Endothelial cell of hepatic sinusoid (primary cell): ENCODE measurements around the gene KLHL7.

Experiments used
- in situ Hi-C: cut with HindIII; loops from 2 replicates; pipeline ENCODE4 v1.10.0; 2017; ENCODE audit warnings: low sequenced_read_pairs

The KLHL7 gene

GRCh38 chr7:23168111-23168885 lies 62.7 kb downstream of the KLHL7 start:
- in situ Hi-C loops, result loop anchor here (10.0 kb wide), 1 partner anchor 77 kb away; the partner anchor contains the start of gene GPNMB

- in situ Hi-C loops, result no loop called here
These were observed 70.4 kb downstream of the KLHL7 start for GRCh38 chr7:23175938-23176337.

- in situ Hi-C loops, result no loop called here
These were observed 76.3 kb downstream of the KLHL7 start, which contains the start of gene NUP42 for GRCh38 chr7:23181684-23182553. NUP42 (plus strand) TSS chr7:23182048; CDS start chr7:23182086, 38 bp downstream.

GRCh38 chr7:23183279-23184012 lies 77.9 kb downstream of the KLHL7 start:
- in situ Hi-C loops, result no loop called here

- in situ Hi-C loops, result no loop called here
These were observed 78.7 kb downstream of the KLHL7 start for GRCh38 chr7:23184291-23184690.

- in situ Hi-C loops, result no loop called here
These were observed 79.2 kb downstream of the KLHL7 start for GRCh38 chr7:23184709-23185359.

- in situ Hi-C loops, result no loop called here
These were observed 80.4 kb downstream of the KLHL7 start for GRCh38 chr7:23185980-23186379.

GRCh38 chr7:23191022-23191421 lies 85.4 kb downstream of the KLHL7 start:
- in situ Hi-C loops, result loop anchor here (10.0 kb wide), 1 partner anchor 74 kb away; no protein-coding TSS in a partner anchor

GRCh38 chr7:23193650-23194227 lies 88.2 kb downstream of the KLHL7 start:
- in situ Hi-C loops, result loop anchor here (10.0 kb wide), 1 partner anchor 71 kb away; no protein-coding TSS in a partner anchor

GRCh38 chr7:23196306-23196705 lies 90.7 kb downstream of the KLHL7 start:
- in situ Hi-C loops, result loop anchor here (10.0 kb wide), 1 partner anchor 68 kb away; no protein-coding TSS in a partner anchor

GRCh38 chr7:23197745-23198144 lies 92.2 kb downstream of the KLHL7 start:
- in situ Hi-C loops, result loop anchor here (10.0 kb wide), 1 partner anchor 67 kb away; no protein-coding TSS in a partner anchor

GRCh38 chr7:23200331-23200730 lies 94.7 kb downstream of the KLHL7 start:
- in situ Hi-C loops, result no loop called here

- in situ Hi-C loops, result no loop called here
These were observed 98.7 kb downstream of the KLHL7 start for GRCh38 chr7:23204241-23204640.

GRCh38 chr7:23205577-23205908 lies 100.0 kb downstream of the KLHL7 start:
- in situ Hi-C loops, result no loop called here

GRCh38 chr7:23205909-23206767 lies 100.6 kb downstream of the KLHL7 start:
- in situ Hi-C loops, result no loop called here

GRCh38 chr7:23207021-23207420 lies 101.4 kb downstream of the KLHL7 start:
- in situ Hi-C loops, result no loop called here

GRCh38 chr7:23207884-23208283 lies 102.3 kb downstream of the KLHL7 start:
- in situ Hi-C loops, result no loop called here

GRCh38 chr7:23208316-23208715 lies 102.7 kb downstream of the KLHL7 start:
- in situ Hi-C loops, result no loop called here

- in situ Hi-C loops, result no loop called here
These were observed 104.9 kb downstream of the KLHL7 start for GRCh38 chr7:23210506-23210905.
